ENCODE measurements around the gene DEPDC1.

DEPDC1 gene

GRCh38 chr1:68442006-68442405 lies 54.9 kb downstream of the DEPDC1 start:
- no peak for TF ChIP-seq BACH2 (CRISPR knock-in tag; IDR thresholded peaks at IDR 0.05; ENCODE audit: borderline replicate concordance)
- TF ChIP-seq GLIS3 (CRISPR knock-in tag; IDR thresholded peaks at IDR 0.05), result no peak
- TF ChIP-seq SNAI2 (CRISPR knock-in tag; IDR thresholded peaks at IDR 0.05), result no peak
- TF ChIP-seq ISL1 (CRISPR knock-in tag; IDR thresholded peaks at IDR 0.05), result no peak
- no peak for TF ChIP-seq ZFP30 (CRISPR knock-in tag; IDR thresholded peaks at IDR 0.05)
- TF ChIP-seq PPARA (CRISPR knock-in tag; IDR thresholded peaks at IDR 0.05; ENCODE audit: borderline replicate concordance), result no peak
- TF ChIP-seq POU6F1 (CRISPR knock-in tag; IDR thresholded peaks at IDR 0.05; ENCODE audit: borderline replicate concordance, low read depth), result no peak
- TF ChIP-seq ZNF70 (CRISPR knock-in tag; IDR thresholded peaks at IDR 0.05), result no peak
- TF ChIP-seq PATZ1 (CRISPR knock-in tag; IDR thresholded peaks at IDR 0.05; ENCODE audit: borderline replicate concordance), result no peak
- no peak for TF ChIP-seq OSR1 (CRISPR knock-in tag; IDR thresholded peaks at IDR 0.05)
- no peak for TF ChIP-seq ZC3H10 (CRISPR knock-in tag; IDR thresholded peaks at IDR 0.05)
- no peak for TF ChIP-seq ZNF565 (CRISPR knock-in tag; conservative IDR thresholded peaks at IDR 0.05; ENCODE audit: low read depth)
- no peak for TF ChIP-seq ZNF8 (CRISPR knock-in tag; IDR thresholded peaks at IDR 0.05)
- TF ChIP-seq CREB5 (CRISPR knock-in tag; IDR thresholded peaks at IDR 0.05; ENCODE audit: low read depth), result no peak
- TF ChIP-seq CSDC2 (CRISPR knock-in tag; IDR thresholded peaks at IDR 0.05), result no peak
- TF ChIP-seq RARB (CRISPR knock-in tag; IDR thresholded peaks at IDR 0.05), result no peak
- no peak for TF ChIP-seq ARNTL (CRISPR knock-in tag; IDR thresholded peaks at IDR 0.05; ENCODE audit: borderline replicate concordance, low read depth)
- no peak for TF ChIP-seq TCF4 (CRISPR knock-in tag; IDR thresholded peaks at IDR 0.05; ENCODE audit: borderline replicate concordance)
- TF ChIP-seq ESRRG (CRISPR knock-in tag; IDR thresholded peaks at IDR 0.05), result no peak
- ATAC-seq, result no peak

GRCh38 chr1:68438310-68438709 lies 58.6 kb downstream of the DEPDC1 start:
- TF ChIP-seq ARNTL (CRISPR knock-in tag; IDR thresholded peaks at IDR 0.05; ENCODE audit: borderline replicate concordance, low read depth) (no peak), TOX (CRISPR knock-in tag; IDR thresholded peaks at IDR 0.05; ENCODE audit: borderline replicate concordance) (no peak), ZNF8 (CRISPR knock-in tag; IDR thresholded peaks at IDR 0.05) (no peak)
- ATAC-seq, result no peak

- TF ChIP-seq TOX (CRISPR knock-in tag; IDR thresholded peaks at IDR 0.05; ENCODE audit: borderline replicate concordance) (no peak), ZFP30 (CRISPR knock-in tag; IDR thresholded peaks at IDR 0.05) (no peak), GLIS3 (CRISPR knock-in tag; IDR thresholded peaks at IDR 0.05) (no peak), ZNF565 (CRISPR knock-in tag; conservative IDR thresholded peaks at IDR 0.05; ENCODE audit: low read depth) (no peak), ZFP3 (CRISPR knock-in tag; IDR thresholded peaks at IDR 0.05) (no peak)
- ATAC-seq, result no peak
Measured at GRCh38 chr1:68433395-68433794, 63.5 kb downstream of the DEPDC1 start.

- no peak for ATAC-seq
- TF ChIP-seq PATZ1 (CRISPR knock-in tag; IDR thresholded peaks at IDR 0.05; ENCODE audit: borderline replicate concordance) (no peak), GLIS3 (CRISPR knock-in tag; IDR thresholded peaks at IDR 0.05) (no peak), ESRRG (CRISPR knock-in tag; IDR thresholded peaks at IDR 0.05) (no peak), TOX (CRISPR knock-in tag; IDR thresholded peaks at IDR 0.05; ENCODE audit: borderline replicate concordance) (no peak), CREB5 (CRISPR knock-in tag; IDR thresholded peaks at IDR 0.05; ENCODE audit: low read depth) (no peak), SNAI2 (CRISPR knock-in tag; IDR thresholded peaks at IDR 0.05) (no peak), CSRNP3 (CRISPR knock-in tag; IDR thresholded peaks at IDR 0.05) (no peak), ZNF8 (CRISPR knock-in tag; IDR thresholded peaks at IDR 0.05) (no peak), ZNF565 (CRISPR knock-in tag; conservative IDR thresholded peaks at IDR 0.05; ENCODE audit: low read depth) (no peak), ZNF70 (CRISPR knock-in tag; IDR thresholded peaks at IDR 0.05) (no peak)
Measured at GRCh38 chr1:68431076-68431475, 65.8 kb downstream of the DEPDC1 start.
